GM21723 (cell line): Measurements from ENCODE around the gene HS3ST3B1.

Source experiments
- ATAC-seq: cut with Tn5 transposase; IDR thresholded peaks from one replicate; pipeline ENCODE4 v1.9.1; 2021; ENCODE audit warnings: mild to moderate bottlenecking, moderate library complexity; ENCODE audit not compliant: unreplicated experiment

HS3ST3B1 gene

DNA sequence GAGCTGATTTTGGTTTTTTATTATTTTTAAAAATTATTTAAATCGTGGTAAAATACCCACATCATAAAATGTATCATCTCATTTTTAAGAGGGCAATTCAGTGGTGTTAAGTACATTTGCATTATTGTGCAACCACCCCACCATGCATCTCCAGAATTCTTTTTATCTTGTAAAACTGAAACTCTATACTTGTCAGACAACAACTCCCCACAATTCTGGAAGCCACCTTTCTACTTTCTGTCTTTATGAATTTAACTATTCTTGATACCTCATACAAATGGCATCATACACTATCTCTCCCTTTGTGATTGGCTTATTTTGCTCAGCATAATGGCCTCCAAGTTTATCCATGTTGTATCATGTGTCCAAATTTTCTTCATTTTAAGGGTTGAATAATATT, 97.9 kb downstream of the HS3ST3B1 start:
- no peak for ATAC-seq
